Measurements from ENCODE around the gene MRPS9.

GRCh38 chr2:105139556-105140239, 101.8 kb downstream of the MRPS9 start:
- TF ChIP-seq CTCF (IDR thresholded peaks at IDR 0.05; ENCODE audit: low read length) = no peak
- TF ChIP-seq EZH2 (IDR thresholded peaks at IDR 0.05; ENCODE audit: borderline replicate concordance, low read length) = no peak

Measured in OCI-LY1 (cell line).